ENCODE data around the gene SLC4A11. TPM values are rescaled to one million over a fixed set of nuclear protein-coding genes. Genes with fewer than 3 reads are reported as not detected.
A peak's percentile ranks its signal among the peaks of the same experiment; 100 is the strongest.

Gene SLC4A11
- polyA plus RNA-seq, 2 of the 4 experiments (the other 2 are of a cell fraction), result 2.0 to 10.7 TPM

DNA sequence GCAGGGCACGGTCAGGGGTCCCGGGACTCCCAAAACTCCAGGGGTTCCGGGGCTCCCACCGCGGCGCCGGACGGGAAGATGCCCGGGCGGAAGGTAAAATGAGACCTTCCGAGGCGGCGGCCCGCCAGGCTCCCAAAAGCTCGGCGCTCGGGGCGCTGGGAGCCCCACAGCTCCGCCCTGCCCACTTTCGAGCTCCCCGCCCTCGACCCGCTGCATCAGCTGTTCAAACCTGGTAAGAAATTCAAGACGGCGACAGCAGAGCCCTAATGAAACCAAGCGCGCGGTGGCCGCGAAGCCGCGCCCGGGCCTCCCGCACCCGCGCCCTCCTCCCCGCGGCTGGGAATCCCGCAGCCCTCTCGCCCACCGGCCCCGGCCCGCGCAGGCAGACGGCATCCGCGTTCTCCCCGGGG lies 369 bp downstream of the SLC4A11 start:
- POLR2A ChIA-PET, result no interaction called here
- no peak for FAIRE-seq
- peak overlapping the region; percentile 79 to 92 for H3K27ac ChIP-seq

DNA sequence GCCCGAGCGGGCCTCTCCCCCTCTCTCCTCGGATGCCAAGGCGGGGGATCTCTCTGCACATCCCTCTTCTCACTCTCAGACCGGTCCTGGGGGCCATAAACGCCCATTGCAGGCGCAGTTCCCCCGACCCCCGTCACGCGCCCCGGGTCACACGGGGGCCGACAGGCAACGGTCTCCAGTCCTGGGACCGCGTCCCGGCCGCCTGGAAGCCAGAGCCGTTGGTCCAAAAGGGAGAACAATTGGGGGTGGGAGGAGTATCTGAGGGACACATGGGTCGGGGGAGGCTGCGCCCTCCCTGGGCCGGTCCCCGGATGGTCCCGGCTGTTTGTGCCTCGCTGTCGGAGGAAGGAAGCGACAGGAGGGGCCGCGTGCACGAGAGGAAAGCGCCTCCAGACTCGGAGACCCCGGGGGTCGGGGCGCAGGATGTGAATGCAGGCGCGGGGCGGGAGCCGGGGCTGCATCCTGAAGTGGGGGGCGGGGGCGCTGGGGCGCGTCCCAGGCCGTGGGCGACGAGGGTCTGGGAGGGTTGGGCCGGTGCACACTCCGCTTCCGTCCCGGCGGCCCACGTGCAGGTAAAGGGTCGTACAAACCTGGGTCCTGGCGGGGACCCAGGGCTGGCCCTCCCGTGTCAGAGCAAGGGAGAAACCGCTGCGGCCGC lies 903 bp downstream of the SLC4A11 start:
- POLR2A ChIA-PET, result no interaction called here
- CTCF ChIA-PET, result interaction anchor here (1.2 to 2.8 kb wide), 5 partner anchors 12 to 20 kb away, joined by 3 to 13 read pairs (median 8); no protein-coding TSS in a partner anchor
- no peaks in the 10 kb centered on the region for H3K9me3 ChIP-seq
- TF ChIP-seq TFCP2L1 (CRISPR knock-in tag; IDR thresholded peaks at IDR 0.05) (no peak), MAZ (IDR thresholded peaks at IDR 0.05; ENCODE audit: borderline replicate concordance, low read depth, low read length) (no peak), EP300 (IDR thresholded peaks at IDR 0.05) (no peak), RNF2 (IDR thresholded peaks at IDR 0.05; ENCODE audit: borderline replicate concordance, low read depth) (no peak), FOSB (CRISPR knock-in tag; IDR thresholded peaks at IDR 0.05) (no peak), EHMT2 (IDR thresholded peaks at IDR 0.05; ENCODE audit: low read depth) (no peak), SMC3 (IDR thresholded peaks at IDR 0.05) (no peak)
- TF ChIP-seq, protein P1, sequence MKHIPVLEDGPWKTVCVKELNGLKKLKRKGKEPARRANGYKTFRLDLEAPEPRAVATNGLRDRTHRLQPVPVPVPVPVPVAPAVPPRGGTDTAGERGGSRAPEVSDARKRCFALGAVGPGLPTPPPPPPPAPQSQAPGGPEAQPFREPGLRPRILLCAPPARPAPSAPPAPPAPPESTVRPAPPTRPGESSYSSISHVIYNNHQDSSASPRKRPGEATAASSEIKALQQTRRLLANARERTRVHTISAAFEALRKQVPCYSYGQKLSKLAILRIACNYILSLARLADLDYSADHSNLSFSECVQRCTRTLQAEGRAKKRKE (CRISPR knock-in tag; IDR thresholded peaks at IDR 0.05; ENCODE audit: low read depth), result no peak
- TF ChIP-seq, protein P2, sequence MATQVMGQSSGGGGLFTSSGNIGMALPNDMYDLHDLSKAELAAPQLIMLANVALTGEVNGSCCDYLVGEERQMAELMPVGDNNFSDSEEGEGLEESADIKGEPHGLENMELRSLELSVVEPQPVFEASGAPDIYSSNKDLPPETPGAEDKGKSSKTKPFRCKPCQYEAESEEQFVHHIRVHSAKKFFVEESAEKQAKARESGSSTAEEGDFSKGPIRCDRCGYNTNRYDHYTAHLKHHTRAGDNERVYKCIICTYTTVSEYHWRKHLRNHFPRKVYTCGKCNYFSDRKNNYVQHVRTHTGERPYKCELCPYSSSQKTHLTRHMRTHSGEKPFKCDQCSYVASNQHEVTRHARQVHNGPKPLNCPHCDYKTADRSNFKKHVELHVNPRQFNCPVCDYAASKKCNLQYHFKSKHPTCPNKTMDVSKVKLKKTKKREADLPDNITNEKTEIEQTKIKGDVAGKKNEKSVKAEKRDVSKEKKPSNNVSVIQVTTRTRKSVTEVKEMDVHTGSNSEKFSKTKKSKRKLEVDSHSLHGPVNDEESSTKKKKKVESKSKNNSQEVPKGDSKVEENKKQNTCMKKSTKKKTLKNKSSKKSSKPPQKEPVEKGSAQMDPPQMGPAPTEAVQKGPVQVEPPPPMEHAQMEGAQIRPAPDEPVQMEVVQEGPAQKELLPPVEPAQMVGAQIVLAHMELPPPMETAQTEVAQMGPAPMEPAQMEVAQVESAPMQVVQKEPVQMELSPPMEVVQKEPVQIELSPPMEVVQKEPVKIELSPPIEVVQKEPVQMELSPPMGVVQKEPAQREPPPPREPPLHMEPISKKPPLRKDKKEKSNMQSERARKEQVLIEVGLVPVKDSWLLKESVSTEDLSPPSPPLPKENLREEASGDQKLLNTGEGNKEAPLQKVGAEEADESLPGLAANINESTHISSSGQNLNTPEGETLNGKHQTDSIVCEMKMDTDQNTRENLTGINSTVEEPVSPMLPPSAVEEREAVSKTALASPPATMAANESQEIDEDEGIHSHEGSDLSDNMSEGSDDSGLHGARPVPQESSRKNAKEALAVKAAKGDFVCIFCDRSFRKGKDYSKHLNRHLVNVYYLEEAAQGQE (IDR thresholded peaks at IDR 0.05), result no peak
- H3K4me1 ChIP-seq, result peaks cover 40% of the 10 kb centered on the region
- peak overlapping the region; percentile 90 for H3K4me2 ChIP-seq
- FAIRE-seq (no peak), ATAC-seq (no peak), DNase-seq (ENCODE audit: low read depth in 1 of 2, low spot score in 1 of 2) (no peak)
- H3K4me3 ChIP-seq, result peak overlapping the region; percentile 96
- peak overlapping the region; percentile 79 to 92; a peak in 5 of 6 replicates for H3K27ac ChIP-seq
- 76% methylated on average over 46 of the region's 59 CpGs for WGBS (ENCODE audit: missing lambda C conversion rate)

More for the DNA sequence above, 369 bp downstream of the SLC4A11 start:
- Histone ChIP-seq H3K4me1 (peaks cover 40% of the 10 kb centered on the region), H3K4me2 (peak overlapping the region; percentile 90), H3K9me3 (no peaks in the 10 kb centered on the region), H3K4me3 (peak overlapping the region; percentile 96)
- ATAC-seq (peak; percentile 19 to 25; a peak in 4 of 6 replicates), DNase-seq (ENCODE audit: low read depth in 1 of 2, low spot score in 1 of 2) (peak in 1 of 2 experiments; percentile 59)
- CTCF ChIA-PET, result interaction anchor here (1.2 to 2.8 kb wide), 5 partner anchors 12 to 78 kb away, joined by 3 to 13 read pairs (median 4); no protein-coding TSS in a partner anchor
- TF ChIP-seq CBX2 (IDR thresholded peaks at IDR 0.05; ENCODE audit: borderline replicate concordance, low read depth), result no peak
- TF ChIP-seq MAX (IDR thresholded peaks at IDR 0.05), result no peak
- TF ChIP-seq TP53 (CRISPR knock-in tag; IDR thresholded peaks at IDR 0.05), result no peak
- no peak for TF ChIP-seq BCL3 (IDR thresholded peaks at IDR 0.05)
- WGBS (ENCODE audit: missing lambda C conversion rate), result 6% methylated on average over 30 of the region's 48 CpGs
